B cell (primary cell): Measurements from ENCODE around the gene IER2. TPM values are rescaled to one million over a fixed set of nuclear protein-coding genes. Genes with fewer than 3 reads are reported as not detected.

Source experiments
- ATAC-seq: fragments of 200-7000 bp; cut with Tn5 transposase; one replicate; pipeline ENCODE4 v1.10.0; 2021; ENCODE audit warnings: low read depth, mild to moderate bottlenecking, moderate number of reproducible peaks, moderate library complexity
- CTCF ChIA-PET: fragments of 350-600 bp; sonication (Branson Sonifier 250); formaldehyde crosslinking; loops from one replicate; lab custom pipeline; 2021; ENCODE audit warnings: antibody characterized with exemption, inconsistent platforms; lab: Charles Lee
- POLR2A ChIA-PET: fragments of 350-600 bp; sonication (Branson Sonifier 250); formaldehyde crosslinking; loops from one replicate; lab custom pipeline; 2021; ENCODE audit warnings: antibody characterized with exemption; lab: Charles Lee
- DNase-seq: peaks from one replicate; pipeline ENCODE4 v3.0.0; 2013
- H2AFZ ChIP-seq: 2 replicates; pipeline ENCODE4 v1.6.1; 2012; ENCODE audit warnings: mild to moderate bottlenecking, low read depth, low read length; ENCODE audit not compliant: insufficient read depth, poor library complexity, severe bottlenecking
- H3K27ac ChIP-seq, 2 donors: 1 replicate in 1 of 2; 2 replicates in 1 of 2; pipeline ENCODE4 v1.5.1; 2012 to 2013; ENCODE audit warnings: low read length in 2 of 2, mild to moderate bottlenecking in 2 of 2, moderate library complexity in 1 of 2
- H3K27me3 ChIP-seq, 4 experiments: fragments of 200-600 bp in 1 of 4; sonication (generic) in 1 of 4; replicated peaks in 1 of 4; 1 replicate in 2 of 4; 2 replicates in 2 of 4; pipeline versions ENCODE4 v1.6.1 to v1.7.0; 2013 to 2016; ENCODE audit warnings: low read length in 3 of 4, mild to moderate bottlenecking in 2 of 4, mixed read lengths in 1 of 4, moderate library complexity in 1 of 4; ENCODE audit not compliant: insufficient read depth in 4 of 4, control insufficient read depth in 3 of 4; ENCODE audit errors: control extremely low read depth in 1 of 4
- H3K36me3 ChIP-seq, 2 experiments: replicated peaks in 1 of 2; 1 replicate in 1 of 2; 2 replicates in 1 of 2; pipeline versions ENCODE4 v1.6.1 to v1.7.1; 2013; ENCODE audit warnings: low read length in 1 of 2; ENCODE audit not compliant: insufficient read depth in 2 of 2, control insufficient read depth in 1 of 2; ENCODE audit errors: control extremely low read depth in 1 of 2, extremely low read depth in 1 of 2
- H3K4me1 ChIP-seq, 2 donors: fragments of 200-600 bp in 1 of 2; sonication (generic) in 1 of 2; 1 replicate in 1 of 2; 2 replicates in 1 of 2; pipeline versions ENCODE4 v1.5.1 to v1.6.1; 2013 to 2017; ENCODE audit warnings: low read length in 2 of 2; ENCODE audit not compliant: control insufficient read depth in 2 of 2, insufficient read depth in 2 of 2
- H3K4me2 ChIP-seq: replicated peaks from 2 replicates; pipeline ENCODE3; 2012; ENCODE audit warnings: mild to moderate bottlenecking, low read depth, low read length; ENCODE audit not compliant: poor library complexity, severe bottlenecking
- H3K4me3 ChIP-seq, 5 experiments: fragments of 200-600 bp in 1 of 5; sonication (generic) in 1 of 5; 1 replicate in 3 of 5; 2 replicates in 2 of 5; pipeline versions ENCODE4 v1.5.1 to v1.7.0; 2011 to 2016; ENCODE audit warnings: low read length in 4 of 5, mild to moderate bottlenecking in 4 of 5, low read depth in 2 of 5, control low read depth in 1 of 5, moderate library complexity in 1 of 5; ENCODE audit not compliant: insufficient read depth in 1 of 5; ENCODE audit errors: control extremely low read depth in 1 of 5, extremely low read depth in 1 of 5
- H3K79me2 ChIP-seq: fragments of 200-600 bp; sonication (generic); one replicate; pipeline ENCODE4 v1.6.0; 2016; ENCODE audit warnings: low read length; ENCODE audit not compliant: control insufficient read depth, insufficient read depth
- H3K9ac ChIP-seq: fragments of 200-600 bp; sonication (generic); 2 replicates; pipeline ENCODE4 v1.6.1; 2017; ENCODE audit warnings: mild to moderate bottlenecking, low read length, moderate library complexity
- H3K9me3 ChIP-seq, 3 donors: one replicate each; pipeline versions ENCODE4 v1.6.1 to v1.7.1; 2013; ENCODE audit warnings: low read length in 2 of 3; ENCODE audit not compliant: control insufficient read depth in 2 of 3, insufficient read depth in 1 of 3; ENCODE audit errors: control extremely low read depth in 1 of 3
- H4K20me1 ChIP-seq: 2 replicates; pipeline ENCODE4 v1.6.0; 2012; ENCODE audit warnings: mild to moderate bottlenecking, low read length; ENCODE audit not compliant: insufficient read depth, control insufficient read depth, poor library complexity, severe bottlenecking
- H3K27ac Mint-ChIP-seq: one replicate; pipeline ENCODE4 v1.8.0; 2021; ENCODE audit warnings: mixed read lengths
- H3K27me3 Mint-ChIP-seq: one replicate; pipeline ENCODE4 v1.8.0; 2021; ENCODE audit warnings: mixed read lengths
- H3K4me1 Mint-ChIP-seq: one replicate; pipeline ENCODE4 v1.8.0; 2021; ENCODE audit warnings: mixed read lengths
- H3K4me3 Mint-ChIP-seq: one replicate; pipeline ENCODE4 v1.8.0; 2021; ENCODE audit warnings: mixed read lengths
- H3K9me3 Mint-ChIP-seq: one replicate; pipeline ENCODE4 v1.8.0; 2022; ENCODE audit warnings: mixed read lengths; ENCODE audit not compliant: insufficient read depth
- CTCF ChIP-seq: fragments of 200-600 bp; IDR thresholded peaks from one replicate; pipeline ENCODE4 v1.8.0; 2022; ENCODE audit warnings: antibody characterized with exemption, mild to moderate bottlenecking
- EZH2 ChIP-seq: IDR thresholded peaks from 2 replicates; pipeline ENCODE4 v1.6.1; 2012; ENCODE audit warnings: borderline replicate concordance, low read depth, mild to moderate bottlenecking, moderate library complexity, low read length; ENCODE audit not compliant: insufficient read depth, poor library complexity, severe bottlenecking
- WGBS: methylation state at CpG from one replicate; pipeline ENCODE4 v1.1.5; 2013; ENCODE audit warnings: missing lambda C conversion rate; ENCODE audit not compliant: insufficient coverage; 5-methylcytosine and 5-hydroxymethylcytosine counted together
- intact Hi-C: fragments of 100-400 bp; cut with micrococcal nuclease; formaldehyde crosslinking; loops from one replicate; pipeline ENCODE4 v1.10.0; 2022
- polyA plus RNA-seq: library from polyadenylated mRNA; depleted of rRNA; stranded (reverse); fragments of >200 nt; gene quantifications from 2 replicates; pipeline ENCODE4 v1.2.3, GENCODE V29; 2012
- total RNA-seq, 2 donors: library from RNA; stranded (reverse); fragments of 120-200 nt in 1 of 2; gene quantifications; 1 replicate in 1 of 2; 2 replicates in 1 of 2; pipeline versions ENCODE4 v1.2.3 to v1.2.4, GENCODE V29; 2013 to 2022

IER2 gene
- total and polyA plus RNA-seq, 2 donors (not counting 1 experiment from before 2014, with no cell fraction given) = 189 to 2,152 TPM

- intact Hi-C loops = no loop called here
- no peaks in the 10 kb centered on the region for H3K4me1 ChIP-seq
- H3K27ac ChIP-seq = no peak overlapping the region
- H3K9me3 ChIP-seq = no peaks in the 10 kb centered on the region
- no peak overlapping the region for H3K4me2 ChIP-seq
- Mint-ChIP-seq H3K9me3 (no peaks in the 10 kb centered on the region), H3K27me3 (no peaks in the 10 kb centered on the region), H3K4me1 (peaks cover 12% of the 10 kb centered on the region), H3K4me3 (no peak overlapping the region), H3K27ac (no peak overlapping the region)
- H3K27me3 ChIP-seq = no peaks in the 10 kb centered on the region
- H4K20me1 ChIP-seq = peaks cover 8% of the 10 kb centered on the region
- no peaks in the 10 kb centered on the region for H3K36me3 ChIP-seq
- TF ChIP-seq CTCF = no peak
- ATAC-seq (no peak), DNase-seq (no peak)
- CTCF ChIA-PET = interaction anchor here (1.0 kb wide), 1 partner anchor 67 kb away, joined by 3 read pairs; no protein-coding TSS in a partner anchor
- POLR2A ChIA-PET = interaction anchor here (0.5 kb wide), 1 partner anchor 25 kb away, joined by 3 read pairs; no protein-coding TSS in a partner anchor
- peaks cover 85% of the 10 kb centered on the region for H3K79me2 ChIP-seq
- no peak overlapping the region for H3K9ac ChIP-seq
- no peak overlapping the region for H2AFZ ChIP-seq
- 98% methylated on average over 9 of the region's 9 CpGs for WGBS
- H3K4me3 ChIP-seq = no peak overlapping the region
Observed at GRCh38 chr19:13129384-13129783, 20.8 kb upstream of the IER2 start.

GRCh38 chr19:13130886-13131490, 19.2 kb upstream of the IER2 start:
- 97% methylated on average over 3 of the region's 3 CpGs for WGBS
- DNase-seq (no peak), ATAC-seq (no peak)
- H3K9ac ChIP-seq = no peak overlapping the region
- Mint-ChIP-seq H3K4me1 (peaks cover 12% of the 10 kb centered on the region), H3K9me3 (no peaks in the 10 kb centered on the region), H3K27ac (no peak overlapping the region), H3K4me3 (no peak overlapping the region), H3K27me3 (no peaks in the 10 kb centered on the region)
- TF ChIP-seq CTCF (no peak), EZH2 (no peak)
- CTCF ChIA-PET = interaction anchor here (0.8 kb wide), 1 partner anchor 65 kb away, joined by 4 read pairs; no protein-coding TSS in a partner anchor
- H3K27me3 ChIP-seq = no peaks in the 10 kb centered on the region
- H3K9me3 ChIP-seq = no peaks in the 10 kb centered on the region
- no peaks in the 10 kb centered on the region for H3K4me1 ChIP-seq
- peaks cover 89% of the 10 kb centered on the region for H3K79me2 ChIP-seq
- intact Hi-C loops = no loop called here
- H3K27ac ChIP-seq = no peak overlapping the region
- no peak overlapping the region for H2AFZ ChIP-seq
- POLR2A ChIA-PET = no interaction called here
- H3K4me3 ChIP-seq = no peak overlapping the region
- H3K36me3 ChIP-seq = peaks cover 0 to 9% of the 10 kb centered on the region in 2 experiments
- peaks cover 14% of the 10 kb centered on the region for H4K20me1 ChIP-seq
- no peak overlapping the region for H3K4me2 ChIP-seq
